Lung microvascular endothelial cell (primary cell): ENCODE results near the gene LARP1. TPM values are rescaled to one million over a fixed set of nuclear protein-coding genes. Genes with fewer than 3 reads are reported as not detected.

Experiments used
- DNase-seq, 2 donors: peaks; one replicate each; pipeline versions ENCODE4 v3.0.0 to v3.0.0-alpha.2; 2010; ENCODE audit warnings: low read depth in 2 of 2
- total RNA-seq: library from RNA; depleted of rRNA; stranded (reverse); fragments of >200 nt; gene quantifications from 2 replicates; pipeline ENCODE4 v1.2.1, GENCODE V29; 2014

Gene LARP1
- total RNA-seq, 1 donor from 2014 or later: 33.7 TPM

GRCh38 chr5:154851351-154851750, 96.2 kb downstream of the LARP1 start:
- DNase-seq: no peak

GRCh38 chr5:154857530-154858296, 102.5 kb downstream of the LARP1 start:
- peak; percentile 96 to 98 for DNase-seq

GRCh38 chr5:154858297-154858971, 103.3 kb downstream of the LARP1 start, which contains the start of gene CNOT8:
CNOT8 (plus strand) TSS chr5:154858627; CDS start chr5:154863279, 4,652 bp downstream.
- DNase-seq: peak; percentile 99

- peak in 1 of 2 donors; percentile 37 for DNase-seq
Measured at GRCh38 chr5:154858972-154859871, 104.0 kb downstream of the LARP1 start.

- peak in 1 of 2 donors; percentile 64 for DNase-seq
Measured at GRCh38 chr5:154860123-154860522, 104.9 kb downstream of the LARP1 start.

GRCh38 chr5:154860765-154861164, 105.6 kb downstream of the LARP1 start:
- no peak for DNase-seq

GRCh38 chr5:154861946-154862345, 106.8 kb downstream of the LARP1 start:
- DNase-seq: no peak

GRCh38 chr5:154862766-154863165, 107.6 kb downstream of the LARP1 start:
- no peak for DNase-seq

- DNase-seq: no peak
Measured at GRCh38 chr5:154863291-154864080, 108.3 kb downstream of the LARP1 start.

- DNase-seq: peak in 1 of 2 donors; percentile 30
Measured at GRCh38 chr5:154865466-154866184, 110.4 kb downstream of the LARP1 start.

GRCh38 chr5:154866841-154867240, 111.7 kb downstream of the LARP1 start:
- DNase-seq: no peak

Other genes with a start within 250 kb of the LARP1 start
- 5.9 and 15.3 TPM in 2 replicates for gene FAXDC2, start 95.2 kb downstream of the LARP1 start, total RNA-seq
- 73.7 and 104 TPM in 2 replicates for gene CNOT8, start 103.2 kb downstream of the LARP1 start, total RNA-seq
- gene GEMIN5, start 182.8 kb downstream of the LARP1 start, total RNA-seq: 9.2 and 14.5 TPM in 2 replicates
- gene MRPL22, start 185.7 kb downstream of the LARP1 start, total RNA-seq: 10.2 and 21.2 TPM in 2 replicates